Calu3 (cell line): ENCODE measurements around the gene CHRNA4. TPM values are rescaled to one million over a fixed set of nuclear protein-coding genes. Genes with fewer than 3 reads are reported as not detected.

ENCODE experiments used
- BruUV-seq: library from RNA; stranded (reverse); fragments of 400-500 nt; replicated peaks from 2 replicates; lab custom pipeline; 2021; lab: Mats Ljungman, UMichigan
- CTCF ChIA-PET: fragments of 300-600 bp; sonication (Branson Sonifier 250); formaldehyde crosslinking; loops from one replicate; lab custom pipeline; 2022; ENCODE audit warnings: antibody characterized with exemption; lab: Charles Lee
- DNase-seq: peaks from one replicate; pipeline ENCODE4 v3.0.0; 2022
- H3K27ac Mint-ChIP-seq: one replicate; pipeline ENCODE4 v1.8.0; 2022; ENCODE audit warnings: mixed read lengths; ENCODE audit not compliant: unreplicated experiment
- H3K27me3 Mint-ChIP-seq: one replicate; pipeline ENCODE4 v1.8.0; 2022; ENCODE audit warnings: mixed read lengths; ENCODE audit not compliant: unreplicated experiment
- H3K36me3 Mint-ChIP-seq: one replicate; pipeline ENCODE4 v1.8.0; 2022; ENCODE audit warnings: mild to moderate bottlenecking, moderate library complexity, mixed read lengths; ENCODE audit not compliant: insufficient read depth, unreplicated experiment
- H3K4me1 Mint-ChIP-seq: one replicate; pipeline ENCODE4 v1.8.0; 2022; ENCODE audit warnings: mild to moderate bottlenecking, low read depth, mixed read lengths; ENCODE audit not compliant: unreplicated experiment
- H3K4me3 Mint-ChIP-seq: one replicate; pipeline ENCODE4 v1.8.0; 2022; ENCODE audit warnings: mild to moderate bottlenecking, low read depth, moderate library complexity, mixed read lengths; ENCODE audit not compliant: unreplicated experiment
- H3K9me3 Mint-ChIP-seq: one replicate; pipeline ENCODE4 v1.8.0; 2022; ENCODE audit warnings: low read depth, mixed read lengths; ENCODE audit not compliant: unreplicated experiment
- CTCF ChIP-seq: fragments of 200-600 bp; IDR thresholded peaks from one replicate; pipeline ENCODE4 v1.8.0; 2022; ENCODE audit warnings: antibody characterized with exemption; ENCODE audit not compliant: unreplicated experiment
- intact Hi-C: fragments of 100-400 bp; cut with micrococcal nuclease; formaldehyde crosslinking; loops from one replicate; pipeline ENCODE4 v1.10.0; 2022; ENCODE audit not compliant: unreplicated experiment
- total RNA-seq: library from RNA; stranded (reverse); gene quantifications from 2 replicates; pipeline ENCODE4 v1.2.3, GENCODE V29; 2022

CHRNA4 gene
- total RNA-seq, 1 experiment from 2014 or later = not detected

- no peak overlapping the region for H3K4me3 Mint-ChIP-seq
- H3K27ac Mint-ChIP-seq = no peak overlapping the region
- no peak for DNase-seq
- peaks cover 73% of the 10 kb centered on the region for H3K27me3 Mint-ChIP-seq
- CTCF ChIA-PET = interaction anchor here (0.6 kb wide), 1 partner anchor 891 kb away, joined by 5 read pairs; no protein-coding TSS in a partner anchor
- H3K36me3 Mint-ChIP-seq = peaks cover 5% of the 10 kb centered on the region
- no peaks in the 10 kb centered on the region for H3K9me3 Mint-ChIP-seq
- BruUV-seq = no TSS peak
- TF ChIP-seq CTCF = no peak
- no peaks in the 10 kb centered on the region for H3K4me1 Mint-ChIP-seq
- intact Hi-C loops = no loop called here
These were observed 956 bp downstream of the CHRNA4 start for GRCh38 chr20:63359937-63360849.

GRCh38 chr20:63359164-63359934 is 1.8 kb downstream of the CHRNA4 start:
- TF ChIP-seq CTCF = no peak
- Mint-ChIP-seq H3K4me1 (no peaks in the 10 kb centered on the region), H3K9me3 (no peaks in the 10 kb centered on the region), H3K36me3 (peaks cover 5% of the 10 kb centered on the region), H3K27ac (no peak overlapping the region), H3K4me3 (no peak overlapping the region), H3K27me3 (peaks cover 73% of the 10 kb centered on the region)
- intact Hi-C loops = no loop called here
- DNase-seq = no peak
- no TSS peak for BruUV-seq
- CTCF ChIA-PET = interaction anchor here (1.8 kb wide), 1 partner anchor 22 kb away, joined by 4 read pairs; no protein-coding TSS in a partner anchor

- Mint-ChIP-seq H3K4me1 (no peaks in the 10 kb centered on the region), H3K9me3 (no peaks in the 10 kb centered on the region), H3K27me3 (peaks cover 64% of the 10 kb centered on the region), H3K36me3 (peaks cover 5% of the 10 kb centered on the region), H3K4me3 (no peak overlapping the region), H3K27ac (no peak overlapping the region)
- intact Hi-C loops = no loop called here
- BruUV-seq = no TSS peak
- no peak for TF ChIP-seq CTCF
- DNase-seq = no peak
- CTCF ChIA-PET = interaction anchor here (0.6 to 1.8 kb wide), 4 partner anchors 14 to 490 kb away, joined by 3 to 7 read pairs (median 4); no protein-coding TSS in a partner anchor
These were observed 2.9 kb downstream of the CHRNA4 start for GRCh38 chr20:63357921-63358905.
